Gastrocnemius medialis (tissue), 4 donors: Measurements from ENCODE around the gene TMEM132D. TPM values are rescaled to one million over a fixed set of nuclear protein-coding genes. Genes with fewer than 3 reads are reported as not detected.

Experiments used
- ATAC-seq, 2 donors: fragments of 150-250 bp; one replicate each; pipeline ENCODE4 v1.9.1; 2016
- DNase-seq, 2 donors: peaks; one replicate each; pipeline ENCODE4 v3.0.0-alpha.2; 2019
- H3K27ac ChIP-seq, 4 donors: fragments of 200-600 bp; sonication (generic); 1 replicate in 1 of 4; 2 replicates in 3 of 4; pipeline ENCODE4 v1.5.1; 2016 to 2018; ENCODE audit warnings: mild to moderate bottlenecking in 2 of 4, moderate library complexity in 1 of 4
- H3K27me3 ChIP-seq, 3 donors: fragments of 200-600 bp; sonication (generic) in 2 of 3; 1 replicate in 1 of 3; 2 replicates in 2 of 3; pipeline versions ENCODE4 v1.5.1 to v1.6.0; 2016 to 2019; ENCODE audit warnings: mild to moderate bottlenecking in 1 of 3, moderate library complexity in 1 of 3
- H3K36me3 ChIP-seq, 2 donors: fragments of 200-600 bp; sonication (generic) in 1 of 2; one replicate each; pipeline ENCODE4 v1.5.1; 2017 to 2018
- H3K4me1 ChIP-seq, 2 donors: fragments of 200-600 bp; sonication (generic) in 1 of 2; one replicate each; pipeline ENCODE4 v1.5.1; 2016 to 2017; ENCODE audit warnings: mild to moderate bottlenecking in 2 of 2
- H3K4me3 ChIP-seq, 4 donors: fragments of 200-600 bp; sonication (generic) in 3 of 4; 1 replicate in 1 of 4; 2 replicates in 3 of 4; pipeline ENCODE4 v1.5.1; 2016 to 2019; ENCODE audit warnings: mild to moderate bottlenecking in 2 of 4
- H3K9me3 ChIP-seq, 3 donors: fragments of 200-600 bp; sonication (generic) in 2 of 3; 1 replicate in 1 of 3; 2 replicates in 2 of 3; pipeline ENCODE4 v1.5.1; 2016 to 2019
- POLR2A ChIP-seq, 2 donors: fragments of 450-650 bp; IDR thresholded peaks; one replicate each; pipeline ENCODE4 v1.6.1; 2017; ENCODE audit warnings: antibody characterized with exemption in 2 of 2, mild to moderate bottlenecking in 2 of 2, moderate library complexity in 2 of 2
- in situ Hi-C, 4 donors: fragments of 200-750 bp; cut with MboI; loops; one replicate each; pipeline versions ENCODE4 v1.15.0 to v1.8.0; 2017; ENCODE audit warnings: low sequenced_read_pairs in 4 of 4
- intact Hi-C: fragments of 100-400 bp; cut with DNase I; formaldehyde crosslinking; loops from one replicate; pipeline ENCODE4 v1.15.1; 2023; ENCODE audit warnings: low total_unique reads
- total RNA-seq, 4 donors: library from RNA; depleted of rRNA; stranded (reverse); fragments of >200 nt; gene quantifications; one replicate each; pipeline versions ENCODE4 v1.1.0 to v1.2.3, GENCODE V29; 2016
- TF ChIP-seq, protein P1 (sequence below), 5 experiments: fragments of 450-650 bp in 3 of 5; fragments of 200-600 bp in 2 of 5; sonication (generic) in 2 of 5; IDR thresholded peaks in 4 of 5; conservative IDR thresholded peaks in 1 of 5; 1 replicate in 4 of 5; 2 replicates in 1 of 5; pipeline ENCODE4 v1.5.1; 2016 to 2019; ENCODE audit warnings: antibody characterized with exemption in 5 of 5, mild to moderate bottlenecking in 3 of 5, moderate library complexity in 3 of 5

The TMEM132D gene
- total RNA-seq, 4 donors from 2014 or later, result not detected

DNA sequence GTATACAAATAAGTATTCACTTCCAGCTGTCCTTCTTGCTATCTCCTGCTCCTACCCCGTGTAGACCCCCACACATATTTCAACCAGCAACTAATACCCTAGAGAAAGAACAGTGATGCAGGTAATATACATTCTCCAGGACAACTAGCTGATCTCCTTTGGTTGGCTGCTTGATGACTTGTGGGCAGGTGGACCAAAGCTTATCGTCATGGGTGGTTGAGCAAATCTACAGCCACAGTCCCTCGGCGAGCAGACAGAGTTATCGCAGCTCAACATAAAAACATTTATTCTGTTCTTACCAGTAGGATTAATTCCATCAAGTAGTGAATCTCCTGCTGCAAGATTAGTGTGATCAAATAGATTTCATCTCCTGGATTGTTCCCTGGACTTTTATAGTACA is 314.3 kb downstream of the TMEM132D start:
- H3K9me3 ChIP-seq, result no peaks in the 10 kb centered on the region
- H3K27ac ChIP-seq, result no peak overlapping the region
- TF ChIP-seq, protein P1, sequence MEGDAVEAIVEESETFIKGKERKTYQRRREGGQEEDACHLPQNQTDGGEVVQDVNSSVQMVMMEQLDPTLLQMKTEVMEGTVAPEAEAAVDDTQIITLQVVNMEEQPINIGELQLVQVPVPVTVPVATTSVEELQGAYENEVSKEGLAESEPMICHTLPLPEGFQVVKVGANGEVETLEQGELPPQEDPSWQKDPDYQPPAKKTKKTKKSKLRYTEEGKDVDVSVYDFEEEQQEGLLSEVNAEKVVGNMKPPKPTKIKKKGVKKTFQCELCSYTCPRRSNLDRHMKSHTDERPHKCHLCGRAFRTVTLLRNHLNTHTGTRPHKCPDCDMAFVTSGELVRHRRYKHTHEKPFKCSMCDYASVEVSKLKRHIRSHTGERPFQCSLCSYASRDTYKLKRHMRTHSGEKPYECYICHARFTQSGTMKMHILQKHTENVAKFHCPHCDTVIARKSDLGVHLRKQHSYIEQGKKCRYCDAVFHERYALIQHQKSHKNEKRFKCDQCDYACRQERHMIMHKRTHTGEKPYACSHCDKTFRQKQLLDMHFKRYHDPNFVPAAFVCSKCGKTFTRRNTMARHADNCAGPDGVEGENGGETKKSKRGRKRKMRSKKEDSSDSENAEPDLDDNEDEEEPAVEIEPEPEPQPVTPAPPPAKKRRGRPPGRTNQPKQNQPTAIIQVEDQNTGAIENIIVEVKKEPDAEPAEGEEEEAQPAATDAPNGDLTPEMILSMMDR (IDR thresholded peaks at IDR 0.05 in 4 of 5, conservative IDR thresholded peaks at IDR 0.05 in 1 of 5), result no peak
- no peak for TF ChIP-seq POLR2A (IDR thresholded peaks at IDR 0.05)
- H3K4me3 ChIP-seq, result no peak overlapping the region
- no peaks in the 10 kb centered on the region for H3K27me3 ChIP-seq
- in situ Hi-C loops (no loop called here), intact Hi-C loops (no loop called here)
- DNase-seq (no peak), ATAC-seq (no peak)
- H3K36me3 ChIP-seq, result no peaks in the 10 kb centered on the region
- H3K4me1 ChIP-seq, result no peaks in the 10 kb centered on the region

- Histone ChIP-seq H3K4me1 (no peaks in the 10 kb centered on the region), H3K4me3 (no peak overlapping the region), H3K27ac (no peak overlapping the region), H3K36me3 (no peaks in the 10 kb centered on the region), H3K27me3 (no peaks in the 10 kb centered on the region), H3K9me3 (no peaks in the 10 kb centered on the region)
- ATAC-seq (no peak), DNase-seq (no peak)
- TF ChIP-seq, protein P1 (IDR thresholded peaks at IDR 0.05 in 4 of 5, conservative IDR thresholded peaks at IDR 0.05 in 1 of 5), result no peak
- TF ChIP-seq POLR2A (IDR thresholded peaks at IDR 0.05), result no peak
- intact Hi-C loops (no loop called here), in situ Hi-C loops (no loop called here)
Measured at GRCh38 chr12:129588142-129588541, 315.7 kb downstream of the TMEM132D start.

- no peaks in the 10 kb centered on the region for H3K9me3 ChIP-seq
- no peaks in the 10 kb centered on the region for H3K4me1 ChIP-seq
- no peaks in the 10 kb centered on the region for H3K36me3 ChIP-seq
- in situ Hi-C loops (no loop called here), intact Hi-C loops (no loop called here)
- H3K4me3 ChIP-seq, result no peak overlapping the region
- H3K27me3 ChIP-seq, result no peaks in the 10 kb centered on the region
- DNase-seq (no peak), ATAC-seq (no peak)
- no peak overlapping the region for H3K27ac ChIP-seq
- TF ChIP-seq POLR2A (IDR thresholded peaks at IDR 0.05), result no peak
- TF ChIP-seq, protein P1 (IDR thresholded peaks at IDR 0.05 in 4 of 5, conservative IDR thresholded peaks at IDR 0.05 in 1 of 5), result no peak
Measured at GRCh38 chr12:129585296-129585695, 318.5 kb downstream of the TMEM132D start.

DNA sequence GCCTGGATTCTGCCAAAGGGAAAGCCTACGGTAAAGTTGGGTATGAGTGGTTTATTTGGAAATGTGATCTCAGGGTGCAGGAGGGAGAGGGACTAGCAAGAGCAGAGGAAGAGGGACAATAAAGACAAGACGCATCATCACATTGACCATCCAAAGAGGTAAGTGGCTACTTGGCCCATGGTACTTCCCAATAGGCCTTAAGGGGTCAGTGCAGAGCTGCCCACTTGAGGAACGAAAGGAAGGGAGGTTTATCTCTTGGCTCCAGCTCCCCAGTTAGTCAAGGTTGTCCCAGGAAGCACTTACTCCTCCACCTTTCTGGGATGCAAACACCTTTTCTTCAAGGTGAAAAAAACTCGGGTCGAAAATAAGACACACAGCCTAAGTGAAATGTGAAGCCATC is 323.9 kb downstream of the TMEM132D start:
- H3K9me3 ChIP-seq, result no peaks in the 10 kb centered on the region
- H3K36me3 ChIP-seq, result no peaks in the 10 kb centered on the region
- no peaks in the 10 kb centered on the region for H3K4me1 ChIP-seq
- TF ChIP-seq, protein P1 (IDR thresholded peaks at IDR 0.05 in 4 of 5, conservative IDR thresholded peaks at IDR 0.05 in 1 of 5), result no peak
- TF ChIP-seq POLR2A (IDR thresholded peaks at IDR 0.05), result no peak
- H3K27ac ChIP-seq, result no peak overlapping the region
- H3K27me3 ChIP-seq, result no peaks in the 10 kb centered on the region
- DNase-seq (no peak), ATAC-seq (no peak)
- intact Hi-C loops, result no loop called here
- in situ Hi-C loops, result no loop called here
- no peak overlapping the region for H3K4me3 ChIP-seq

DNA sequence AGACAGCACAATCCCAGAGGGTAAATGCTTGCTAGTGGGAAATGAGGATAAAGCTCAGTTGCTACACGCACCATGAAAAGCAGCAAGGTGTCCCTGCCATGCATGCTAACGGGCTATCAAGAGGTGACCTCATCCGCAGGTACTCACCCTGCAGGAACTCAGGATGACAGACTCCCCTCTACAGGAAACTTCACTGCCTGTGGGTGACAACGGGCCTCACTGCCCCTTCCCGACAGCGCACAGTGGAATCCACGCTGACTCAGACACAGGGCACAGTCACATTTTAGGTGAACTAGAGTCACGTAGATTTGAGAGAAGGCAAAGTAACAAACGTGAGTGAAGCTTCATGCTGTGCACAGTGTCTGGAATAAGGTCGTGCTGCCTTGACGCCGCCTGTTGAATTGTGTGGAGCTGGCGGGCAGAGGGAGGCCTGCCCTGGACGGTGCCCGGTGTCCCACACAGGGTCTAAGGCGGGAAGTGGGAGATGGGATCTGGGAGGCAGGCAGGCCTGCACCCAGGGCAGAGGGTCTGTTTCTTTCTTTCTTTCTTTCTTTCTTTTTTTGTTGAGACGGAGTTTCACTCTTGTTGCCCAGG is 331.8 kb downstream of the TMEM132D start:
- no peaks in the 10 kb centered on the region for H3K9me3 ChIP-seq
- H3K27me3 ChIP-seq, result no peaks in the 10 kb centered on the region
- no peak overlapping the region for H3K4me3 ChIP-seq
- no peak for ATAC-seq
- intact Hi-C loops (no loop called here), in situ Hi-C loops (no loop called here)
- no peaks in the 10 kb centered on the region for H3K4me1 ChIP-seq
- H3K27ac ChIP-seq, result no peak overlapping the region
- H3K36me3 ChIP-seq, result no peaks in the 10 kb centered on the region
- no peak for TF ChIP-seq POLR2A (IDR thresholded peaks at IDR 0.05)
- TF ChIP-seq, protein P1 (IDR thresholded peaks at IDR 0.05 in 4 of 5, conservative IDR thresholded peaks at IDR 0.05 in 1 of 5), result no peak
- no peak for DNase-seq
